Measurements from ENCODE around the gene SFN.
A peak's percentile ranks its signal among the peaks of the same experiment; 100 is the strongest.
"Not testable (repeated sequence)": the region's sequence is repeated elsewhere in the genome, so short reads cannot be mapped to it uniquely, and the experiment has no call there.

SFN gene

DNA sequence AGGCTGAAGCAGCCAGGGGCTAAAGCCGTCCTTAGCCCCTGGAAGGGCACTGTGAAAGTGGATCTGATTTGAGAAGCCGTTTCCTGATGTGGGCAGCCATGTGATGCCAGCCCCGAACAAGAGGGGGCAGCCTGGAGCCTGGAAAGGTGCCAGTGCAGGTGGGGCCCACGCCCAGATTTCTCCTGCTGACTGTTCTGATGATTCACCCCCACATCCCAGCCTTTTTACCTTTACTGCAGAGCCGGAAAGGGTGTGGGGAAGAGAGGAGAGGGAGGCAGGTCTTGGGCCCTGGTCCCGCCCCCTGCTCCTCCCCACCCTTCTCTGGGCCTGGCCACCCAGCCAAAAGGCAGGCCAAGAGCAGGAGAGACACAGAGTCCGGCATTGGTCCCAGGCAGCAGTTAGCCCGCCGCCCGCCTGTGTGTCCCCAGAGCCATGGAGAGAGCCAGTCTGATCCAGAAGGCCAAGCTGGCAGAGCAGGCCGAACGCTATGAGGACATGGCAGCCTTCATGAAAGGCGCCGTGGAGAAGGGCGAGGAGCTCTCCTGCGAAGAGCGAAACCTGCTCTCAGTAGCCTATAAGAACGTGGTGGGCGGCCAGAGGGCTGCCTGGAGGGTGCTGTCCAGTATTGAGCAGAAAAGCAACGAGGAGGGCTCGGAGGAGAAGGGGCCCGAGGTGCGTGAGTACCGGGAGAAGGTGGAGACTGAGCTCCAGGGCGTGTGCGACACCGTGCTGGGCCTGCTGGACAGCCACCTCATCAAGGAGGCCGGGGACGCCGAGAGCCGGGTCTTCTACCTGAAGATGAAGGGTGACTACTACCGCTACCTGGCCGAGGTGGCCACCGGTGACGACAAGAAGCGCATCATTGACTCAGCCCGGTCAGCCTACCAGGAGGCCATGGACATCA, at the start of gene SFN:
SFN (plus strand) TSS at position 369 of the 904 bp plus-strand sequence; CDS start at position 433, 64 bp downstream.
- peak; percentile 82 for DNase-seq

DNA sequence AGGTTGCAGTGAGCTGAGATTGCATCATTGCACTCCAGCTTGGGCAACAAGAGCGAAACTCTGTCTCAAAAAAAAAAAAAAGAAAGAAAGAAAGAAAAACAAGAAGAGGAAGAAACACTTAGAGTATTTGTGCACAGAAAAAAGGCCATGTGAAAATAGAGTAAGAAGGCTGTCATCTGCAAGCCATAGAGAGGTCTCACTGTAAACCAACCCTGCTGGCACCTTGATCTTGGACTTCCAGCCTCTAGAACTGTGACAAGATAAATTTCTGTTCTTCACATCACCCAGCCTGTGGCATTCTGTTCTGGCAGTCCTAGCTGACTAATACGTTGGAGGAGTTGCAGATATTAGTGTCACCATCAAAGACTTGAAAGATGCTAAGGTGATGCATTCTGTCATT, 48.6 kb upstream of the SFN start:
- DNase-seq, result no peak

GRCh38 chr1:26814893-26815292, 48.1 kb upstream of the SFN start:
- no peak for DNase-seq

DNA sequence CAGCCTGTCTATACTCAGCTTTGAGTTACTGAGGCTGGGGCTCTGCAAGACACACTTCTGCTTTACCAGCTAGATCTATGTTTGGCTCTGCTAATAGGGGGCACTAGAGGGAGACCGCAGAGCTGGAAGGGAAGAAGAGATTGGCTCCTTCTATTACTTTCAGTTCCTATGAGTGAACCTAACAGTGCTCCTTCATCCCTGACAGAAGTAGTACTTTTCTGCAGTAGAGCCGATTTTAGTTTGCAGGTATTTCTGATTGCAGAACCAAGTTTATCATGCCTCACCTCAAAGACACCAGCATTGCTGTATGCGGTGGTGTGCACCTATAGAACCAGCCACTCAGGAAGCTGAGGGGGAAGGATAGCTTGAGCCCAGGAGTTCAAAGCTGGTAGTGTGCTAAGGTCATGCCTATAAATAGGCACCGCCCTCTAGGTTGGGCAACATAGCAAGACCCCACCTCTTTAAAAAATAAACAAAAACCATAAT, 42.1 kb upstream of the SFN start:
- no peak for DNase-seq

- no peak for DNase-seq
Measured at GRCh38 chr1:26822737-26823395, 40.1 kb upstream of the SFN start.

DNA sequence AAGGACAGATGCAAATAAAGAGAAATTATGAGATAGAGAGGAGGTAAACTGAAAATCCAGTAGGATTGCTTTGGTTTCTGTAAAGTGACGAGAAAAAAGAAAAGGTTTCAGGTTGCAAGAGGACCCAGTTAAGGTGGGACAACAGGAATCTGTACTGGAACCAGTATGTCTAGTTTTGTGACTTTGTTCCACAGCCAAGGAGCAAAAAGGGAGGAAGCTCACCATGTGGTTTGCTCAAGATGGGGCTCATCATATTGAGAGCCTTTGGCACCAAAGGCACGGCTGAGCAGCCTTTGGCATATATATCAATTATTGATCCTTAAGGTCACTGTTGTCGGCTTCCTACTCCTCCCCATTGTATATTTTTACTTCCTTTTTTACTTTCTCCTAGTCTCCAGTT, 38.2 kb upstream of the SFN start:
- DNase-seq, result no peak

DNA sequence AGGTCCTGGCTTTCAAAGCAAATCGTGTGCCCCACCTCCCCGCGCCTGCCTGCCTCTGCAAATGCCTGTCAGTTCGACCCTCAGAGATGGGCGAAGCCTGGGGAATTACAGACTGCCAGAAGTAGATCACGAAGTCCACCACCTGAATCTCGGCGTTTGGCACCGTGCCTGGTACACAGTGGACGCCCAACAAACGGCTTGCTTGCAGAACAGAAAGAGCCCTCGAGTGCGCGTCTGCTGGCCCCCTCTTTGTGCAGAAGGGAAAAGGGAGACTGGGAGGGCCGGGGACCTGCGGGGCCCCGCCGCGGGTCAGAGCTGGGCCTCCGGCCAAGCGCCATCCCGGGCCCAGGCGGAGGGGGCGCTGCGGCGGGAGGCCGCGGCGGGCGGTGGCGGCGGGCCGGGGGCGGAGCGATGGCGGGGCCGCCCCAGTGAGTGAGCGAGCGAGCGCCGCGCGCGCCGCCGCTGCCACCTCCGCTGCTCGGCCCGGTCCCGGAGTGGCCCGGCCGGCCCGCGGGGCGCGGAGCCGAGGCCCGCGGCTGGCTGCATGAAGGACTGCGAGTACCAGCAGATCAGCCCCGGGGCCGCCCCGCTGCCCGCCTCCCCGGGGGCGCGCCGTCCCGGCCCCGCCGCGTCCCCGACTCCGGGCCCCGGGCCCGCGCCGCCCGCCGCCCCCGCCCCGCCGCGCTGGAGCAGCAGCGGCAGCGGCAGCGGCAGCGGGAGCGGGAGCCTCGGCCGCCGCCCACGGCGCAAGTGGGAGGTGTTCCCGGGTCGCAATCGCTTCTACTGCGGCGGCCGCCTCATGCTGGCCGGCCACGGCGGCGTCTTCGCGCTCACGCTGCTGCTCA, 36.5 kb upstream of the SFN start, which contains the start of gene ZDHHC18:
ZDHHC18 (plus strand) TSS at position 428 of the 845 bp plus-strand sequence; CDS start at position 545, 117 bp downstream.
- DNase-seq, result peak; percentile 88

DNA sequence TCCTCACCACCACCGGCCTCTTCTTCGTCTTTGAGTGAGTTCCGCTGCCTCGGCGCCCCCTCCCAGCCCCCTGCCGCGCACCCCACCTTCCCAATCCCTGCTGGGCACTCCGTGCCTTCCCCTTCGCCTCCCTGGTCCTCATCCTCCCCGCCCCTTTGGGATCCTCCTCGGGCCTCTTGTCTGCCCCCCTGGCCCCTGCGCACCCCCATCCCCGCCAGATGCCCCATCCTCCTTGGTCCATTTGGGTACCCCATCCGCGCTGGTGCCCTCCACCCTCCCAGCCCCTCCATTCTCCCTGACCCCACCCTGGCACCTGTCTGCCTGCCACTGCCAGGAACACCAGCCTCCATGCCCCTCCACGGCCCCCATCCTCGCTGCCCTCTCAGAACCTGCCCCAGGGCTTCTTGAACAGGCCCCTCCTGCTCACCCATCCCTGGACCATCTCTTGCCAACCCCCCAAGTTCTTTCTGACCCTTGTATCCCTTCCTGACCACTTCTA, 35.8 kb upstream of the SFN start:
- no peak for DNase-seq

DNA sequence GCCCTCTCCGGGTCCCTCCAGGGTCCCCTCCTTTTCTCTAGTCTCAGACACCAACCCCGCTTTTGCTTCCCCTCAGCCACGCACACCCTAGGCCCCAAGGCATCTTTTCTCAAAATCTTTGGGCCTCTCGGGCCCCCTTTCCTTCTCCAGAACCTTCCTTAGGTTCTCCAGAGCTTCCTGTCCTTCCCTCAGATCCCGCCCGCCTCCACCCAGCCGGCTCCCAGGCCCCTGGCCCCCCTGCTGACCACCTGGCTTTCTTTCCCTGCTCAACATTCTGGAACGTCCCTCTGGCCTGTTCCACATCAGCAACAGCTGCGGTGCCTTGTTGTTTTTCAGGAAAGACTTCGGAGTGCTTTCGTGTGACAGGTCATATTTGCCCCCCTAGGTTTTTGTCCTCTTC, 35.3 kb upstream of the SFN start:
- DNase-seq, result no peak

DNA sequence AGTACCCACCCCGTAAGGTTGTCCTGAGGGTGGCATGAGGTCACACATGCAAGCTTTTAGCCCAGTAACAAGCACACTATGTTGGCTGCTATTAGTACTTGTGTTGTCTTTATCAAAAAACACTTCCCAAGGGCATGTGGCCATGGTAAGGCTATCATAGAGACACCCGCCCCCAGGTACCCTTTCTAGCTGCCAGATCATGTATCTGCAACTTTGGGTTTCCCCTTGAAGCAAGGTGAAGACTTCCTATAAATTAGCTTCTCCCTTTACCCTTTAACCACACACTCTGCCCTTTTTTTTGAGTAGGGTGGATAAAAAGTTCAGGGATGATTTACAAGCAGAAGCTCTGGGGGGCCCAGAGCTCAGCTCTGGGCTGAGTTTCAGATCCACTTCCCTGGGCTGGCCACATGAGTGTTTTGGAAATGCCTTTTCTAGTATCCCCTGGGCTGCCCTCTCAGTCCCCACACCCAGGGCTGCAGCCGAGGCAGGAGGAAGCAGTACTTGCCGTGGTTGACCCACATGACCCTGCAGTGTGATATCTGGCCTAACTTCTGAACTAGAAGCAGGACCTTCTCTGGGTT, 34.4 kb upstream of the SFN start:
- no peak for DNase-seq

DNA sequence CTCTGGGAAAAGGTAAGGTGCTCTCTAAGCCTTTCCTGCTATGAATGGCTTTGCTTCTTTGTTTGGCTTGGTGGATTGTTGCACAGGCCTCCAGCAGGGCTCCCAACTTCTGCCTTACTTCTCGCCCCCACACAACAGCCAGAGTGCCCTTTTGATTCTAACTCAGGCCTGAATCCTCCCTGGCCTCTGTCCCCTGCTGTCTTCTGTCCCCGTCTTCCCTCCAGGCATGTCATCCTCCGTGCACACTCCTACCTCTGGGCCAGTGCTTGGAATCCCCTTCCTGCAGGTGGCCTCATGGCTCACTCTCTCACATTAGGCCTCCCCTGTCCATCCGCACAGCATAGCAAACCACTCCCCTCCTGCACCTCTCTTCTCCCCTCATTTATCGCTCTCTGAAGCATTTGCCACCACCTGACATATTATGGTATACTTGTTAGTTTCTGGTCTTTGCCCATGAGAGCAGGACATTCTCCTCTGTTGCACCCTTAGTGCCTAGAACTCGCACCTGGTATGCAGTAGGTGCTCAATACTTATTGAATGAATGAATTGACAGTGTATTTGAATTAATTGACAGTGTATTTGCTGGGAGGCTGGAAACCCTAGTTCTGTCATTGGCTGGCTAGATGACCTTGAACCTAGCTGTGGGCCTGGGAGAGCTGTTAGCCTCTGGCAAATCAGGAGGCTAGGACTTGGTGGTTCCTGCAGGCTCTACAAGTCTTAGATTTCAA, 33.6 kb upstream of the SFN start:
- no peak for DNase-seq

GRCh38 chr1:26831059-26831458, 31.9 kb upstream of the SFN start:
- no peak for DNase-seq

GRCh38 chr1:26831546-26832248, 31.3 kb upstream of the SFN start:
- no peak for DNase-seq

GRCh38 chr1:26832249-26832960, 30.5 kb upstream of the SFN start:
- no peak for DNase-seq

DNA sequence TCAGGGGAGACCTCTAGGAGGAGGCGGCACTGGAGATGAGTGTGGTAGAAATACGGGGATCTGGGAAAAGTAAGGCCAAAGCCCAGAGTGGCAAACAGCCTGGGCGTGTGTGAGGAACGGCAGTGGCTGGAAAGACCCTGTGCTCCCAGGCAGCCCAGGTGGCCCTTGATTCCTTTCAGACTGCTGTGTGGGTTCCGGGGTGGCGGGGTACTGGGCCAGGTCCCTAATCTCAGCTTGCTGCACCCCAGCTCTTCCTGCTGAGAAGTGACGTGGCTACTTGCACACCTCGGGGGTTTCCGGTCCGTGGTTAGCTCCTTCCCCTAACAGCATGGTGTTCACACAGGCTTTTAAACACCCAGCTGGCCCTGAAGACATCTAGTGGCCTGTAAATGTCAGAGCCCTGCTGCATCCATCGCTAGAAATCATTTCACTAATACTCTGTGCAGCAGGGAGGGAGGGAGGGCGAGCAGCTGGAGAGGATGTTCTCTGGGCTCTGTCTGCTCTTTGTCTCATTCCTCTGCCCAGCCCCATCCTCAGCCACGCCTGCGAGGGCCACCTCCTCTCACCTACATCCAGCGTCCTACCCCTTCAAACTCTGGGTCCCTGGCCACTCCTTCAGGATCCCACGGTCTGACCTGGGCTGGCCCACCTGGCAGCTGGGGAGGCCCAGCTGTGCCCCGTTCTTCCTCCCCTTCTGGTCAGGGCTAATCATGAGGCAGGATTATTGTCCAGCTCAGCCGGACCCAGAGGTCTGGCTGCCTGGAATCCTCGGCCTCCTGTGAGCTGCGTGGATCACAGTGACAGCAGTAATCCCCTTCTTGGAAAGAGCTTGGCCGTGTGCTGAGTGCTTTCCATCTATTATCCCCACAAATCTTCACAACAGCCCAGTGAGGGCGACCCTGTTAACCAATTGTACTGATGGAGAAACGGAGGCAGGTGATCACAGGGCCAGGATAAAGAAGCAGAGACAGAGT, 29.2 kb upstream of the SFN start:
- DNase-seq, result peak; percentile 85

DNA sequence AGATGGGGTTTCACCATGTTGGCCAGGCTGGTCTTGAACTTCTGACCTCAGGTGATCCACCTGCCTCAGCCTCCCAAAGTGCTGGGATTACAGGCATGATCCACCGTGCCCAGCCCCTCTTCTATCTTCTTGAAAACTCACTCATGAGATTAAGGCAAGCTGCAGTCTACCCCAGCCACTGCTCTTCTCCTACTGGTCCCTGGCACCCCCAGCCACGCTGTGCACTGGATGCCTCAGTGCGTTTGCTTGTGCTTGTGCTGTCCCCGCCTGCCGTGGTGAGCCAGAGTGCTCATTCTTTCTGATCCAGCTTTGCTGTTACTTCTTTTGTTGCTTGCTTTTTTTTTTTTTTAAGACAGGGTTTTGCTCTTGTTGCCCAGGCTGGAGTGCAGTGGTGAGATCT, 25.3 kb upstream of the SFN start:
- not testable (repeated sequence) for DNase-seq

DNA sequence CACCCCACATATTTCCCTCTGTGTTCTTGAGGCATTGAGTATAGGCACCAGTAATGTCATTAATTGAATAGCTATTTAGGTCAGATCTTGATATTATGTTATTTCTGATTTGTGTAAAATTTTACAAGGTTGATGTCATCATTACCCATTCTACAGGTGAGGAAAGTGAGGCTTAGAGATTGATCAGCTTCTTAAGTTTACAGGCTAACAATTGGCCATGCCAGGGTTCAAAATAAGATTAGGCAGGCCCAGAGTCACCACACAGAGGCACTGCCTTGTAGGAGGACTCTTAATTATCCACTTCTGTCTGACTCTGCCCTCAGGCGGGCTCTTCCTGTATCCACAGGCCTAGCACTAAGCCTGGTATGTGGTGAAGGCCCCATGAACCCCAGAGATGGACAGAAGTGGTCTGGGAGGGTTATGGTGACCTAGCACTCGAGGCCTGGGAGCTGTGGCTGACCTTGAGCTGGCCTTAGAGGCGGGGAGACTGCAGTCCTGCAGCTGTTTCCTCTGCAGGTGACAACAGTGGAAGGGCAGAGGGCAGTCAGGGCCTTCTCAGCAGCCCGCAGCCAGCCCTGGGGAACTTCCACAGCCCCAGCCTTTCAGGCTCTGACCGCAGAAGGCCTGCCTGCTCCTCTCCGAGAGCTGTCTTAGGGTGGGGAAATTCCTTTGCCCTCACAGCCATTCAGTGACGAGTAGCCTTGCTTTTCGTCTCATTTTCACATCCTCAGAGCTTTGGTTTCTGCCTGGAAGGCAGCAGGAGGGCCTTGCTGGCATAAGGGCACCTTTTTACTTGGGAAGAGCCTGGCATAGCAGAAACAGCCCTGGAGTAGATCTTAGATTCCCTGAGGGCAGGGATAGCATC, 24.2 kb upstream of the SFN start:
- no peak for DNase-seq

DNA sequence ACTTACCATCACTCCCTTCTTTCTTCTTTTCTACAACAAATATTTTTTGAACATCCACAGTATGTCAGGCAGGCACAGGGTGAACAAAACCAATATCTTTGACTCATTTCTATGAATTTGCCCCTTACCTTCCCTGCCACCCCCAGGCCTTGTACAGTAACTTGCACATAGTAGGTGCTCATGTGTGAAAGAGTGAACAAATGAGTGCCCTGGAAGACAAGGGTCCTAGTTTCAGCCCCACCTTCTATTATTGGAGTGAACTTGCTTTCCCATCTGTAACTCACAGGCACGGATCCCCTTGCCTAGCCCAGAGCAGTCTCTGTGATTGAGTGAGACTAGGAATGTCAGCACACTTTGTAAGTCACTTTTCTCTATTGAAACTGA, 23.6 kb upstream of the SFN start:
- DNase-seq, result no peak
